Kasumi-1 (cell line): ENCODE data around the gene AKAP4.

ENCODE experiments used
- DNase-seq, 2 experiments: peaks; one replicate each; lab custom pipeline; 2025; lab: John Stamatoyannopoulos, UW

The AKAP4 gene, protein sequence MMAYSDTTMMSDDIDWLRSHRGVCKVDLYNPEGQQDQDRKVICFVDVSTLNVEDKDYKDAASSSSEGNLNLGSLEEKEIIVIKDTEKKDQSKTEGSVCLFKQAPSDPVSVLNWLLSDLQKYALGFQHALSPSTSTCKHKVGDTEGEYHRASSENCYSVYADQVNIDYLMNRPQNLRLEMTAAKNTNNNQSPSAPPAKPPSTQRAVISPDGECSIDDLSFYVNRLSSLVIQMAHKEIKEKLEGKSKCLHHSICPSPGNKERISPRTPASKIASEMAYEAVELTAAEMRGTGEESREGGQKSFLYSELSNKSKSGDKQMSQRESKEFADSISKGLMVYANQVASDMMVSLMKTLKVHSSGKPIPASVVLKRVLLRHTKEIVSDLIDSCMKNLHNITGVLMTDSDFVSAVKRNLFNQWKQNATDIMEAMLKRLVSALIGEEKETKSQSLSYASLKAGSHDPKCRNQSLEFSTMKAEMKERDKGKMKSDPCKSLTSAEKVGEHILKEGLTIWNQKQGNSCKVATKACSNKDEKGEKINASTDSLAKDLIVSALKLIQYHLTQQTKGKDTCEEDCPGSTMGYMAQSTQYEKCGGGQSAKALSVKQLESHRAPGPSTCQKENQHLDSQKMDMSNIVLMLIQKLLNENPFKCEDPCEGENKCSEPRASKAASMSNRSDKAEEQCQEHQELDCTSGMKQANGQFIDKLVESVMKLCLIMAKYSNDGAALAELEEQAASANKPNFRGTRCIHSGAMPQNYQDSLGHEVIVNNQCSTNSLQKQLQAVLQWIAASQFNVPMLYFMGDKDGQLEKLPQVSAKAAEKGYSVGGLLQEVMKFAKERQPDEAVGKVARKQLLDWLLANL

DNA sequence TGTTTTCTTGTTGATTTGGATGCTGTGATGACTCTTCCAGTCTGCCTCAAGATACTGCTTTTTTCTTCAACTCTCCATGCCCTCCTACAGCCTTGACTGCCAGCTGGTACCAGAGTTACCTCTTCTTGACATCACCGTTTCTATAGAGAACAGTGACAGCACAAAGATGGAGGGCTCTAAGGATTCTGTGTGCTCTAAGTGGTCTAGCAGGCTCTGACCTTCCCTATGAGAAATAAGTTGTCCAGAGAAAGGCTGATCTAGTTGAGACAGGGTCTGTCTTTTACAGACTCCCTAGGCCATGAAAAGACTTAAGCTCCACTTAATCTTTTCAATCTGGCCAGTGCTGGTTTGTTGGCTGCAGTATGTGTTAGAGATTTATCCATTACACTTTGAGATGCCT lies at the start of gene AKAP4:
TSS of gene AKAP4 (minus strand) at position 101 of the 400 bp plus-strand sequence. CDS start 118 bp downstream, outside the sequence.
- no peak for DNase-seq

GRCh38 chrX:50211510-50211909 lies 10.7 kb upstream of the AKAP4 start:
- DNase-seq: peak in 1 of 2 experiments; percentile 2

- DNase-seq: no peak
These were observed 5.9 kb upstream of the AKAP4 start for GRCh38 chrX:50206753-50207152.

- peak; percentile 65 to 69 for DNase-seq
These were observed 3.6 kb upstream of the AKAP4 start, which contains the start of gene CCNB3 for GRCh38 chrX:50204364-50204899. CCNB3 (plus strand) TSS chrX:50204765; CDS start chrX:50285164, 80,399 bp downstream.

- DNase-seq: no peak
These were observed 1.7 kb upstream of the AKAP4 start for GRCh38 chrX:50202539-50202938.

DNA sequence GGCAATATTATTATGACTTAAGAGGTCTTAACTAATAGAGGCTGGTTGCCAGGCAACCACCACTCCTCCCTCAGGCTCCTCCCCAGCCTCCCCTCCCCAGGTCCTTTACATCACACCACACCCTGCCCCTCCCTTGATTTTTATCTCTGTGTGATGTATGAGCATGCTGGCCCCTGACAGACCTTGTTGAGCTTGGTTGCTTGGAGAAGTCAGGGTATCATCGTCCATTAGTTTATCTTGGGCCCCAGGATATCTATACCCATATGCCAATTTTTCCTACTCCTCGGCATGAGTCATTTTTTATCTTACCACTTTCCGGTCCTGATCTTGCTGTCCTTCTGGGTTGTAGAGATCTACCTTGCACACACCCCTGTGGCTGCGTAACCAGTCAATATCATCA lies 2.5 kb downstream of the AKAP4 start:
- DNase-seq: no peak

GRCh38 chrX:50188859-50189600 lies 11.8 kb downstream of the AKAP4 start:
- no peak for DNase-seq

DNA sequence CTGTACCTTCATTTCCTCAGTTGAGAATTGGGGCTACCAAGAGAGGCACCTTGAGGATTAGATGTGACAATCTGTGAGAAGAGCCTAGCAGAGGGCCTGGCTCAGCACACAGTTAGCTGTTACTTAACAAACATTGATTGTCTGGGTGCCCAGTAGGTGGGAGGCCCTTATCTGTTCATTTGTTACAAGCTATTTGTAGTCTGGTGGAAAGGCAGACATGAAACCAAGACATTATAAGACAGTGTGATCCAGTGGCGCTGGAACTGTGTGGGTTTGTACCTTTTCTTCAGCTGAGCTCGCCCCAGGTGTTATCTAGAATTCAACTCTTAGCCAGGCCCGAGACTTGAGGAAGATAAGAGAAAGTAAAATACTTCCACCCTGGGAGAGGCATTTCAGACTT lies 16.9 kb downstream of the AKAP4 start:
- no peak for DNase-seq

- no peak for DNase-seq
These were observed 20.5 kb downstream of the AKAP4 start for GRCh38 chrX:50180073-50180940.

DNA sequence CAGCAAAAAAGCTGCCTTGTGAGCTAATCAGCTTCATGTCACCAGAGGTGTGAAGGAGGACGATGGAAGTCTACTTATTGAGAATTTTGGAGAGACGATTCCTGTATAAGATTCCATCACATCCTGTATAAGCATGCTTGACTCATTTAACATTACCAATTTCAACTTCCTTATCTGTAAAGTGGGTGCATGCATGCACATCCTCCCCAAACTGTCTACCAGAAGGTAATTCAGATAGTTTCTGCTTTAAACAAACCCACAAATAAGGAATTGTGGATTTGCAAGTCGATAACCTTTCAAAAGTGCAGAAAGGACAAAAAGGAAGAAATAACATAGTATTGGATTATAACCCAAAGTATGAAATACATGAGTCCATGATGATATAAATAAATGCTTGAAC lies 31.1 kb downstream of the AKAP4 start:
- DNase-seq: no peak

DNA sequence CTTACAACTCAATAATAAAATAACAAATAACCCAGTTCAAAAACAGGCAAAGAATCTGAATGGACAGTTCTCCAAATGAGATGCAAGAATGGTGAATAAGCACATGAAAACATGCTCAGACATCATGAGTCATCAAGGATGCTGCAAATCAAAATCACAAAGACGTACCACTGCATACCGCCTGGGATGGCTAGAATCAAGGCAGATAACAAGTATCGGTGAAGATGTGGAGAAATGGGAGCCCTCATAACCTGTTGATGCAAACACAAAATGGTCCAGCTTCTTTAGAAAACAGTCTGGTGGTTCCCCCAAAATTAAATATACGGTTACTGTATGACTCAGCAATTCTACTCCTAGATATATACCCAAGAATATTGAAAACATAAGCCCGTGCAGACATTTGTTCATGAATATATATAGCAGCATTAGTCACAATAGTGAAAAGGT lies 32.5 kb downstream of the AKAP4 start:
- no peak for DNase-seq

DNA sequence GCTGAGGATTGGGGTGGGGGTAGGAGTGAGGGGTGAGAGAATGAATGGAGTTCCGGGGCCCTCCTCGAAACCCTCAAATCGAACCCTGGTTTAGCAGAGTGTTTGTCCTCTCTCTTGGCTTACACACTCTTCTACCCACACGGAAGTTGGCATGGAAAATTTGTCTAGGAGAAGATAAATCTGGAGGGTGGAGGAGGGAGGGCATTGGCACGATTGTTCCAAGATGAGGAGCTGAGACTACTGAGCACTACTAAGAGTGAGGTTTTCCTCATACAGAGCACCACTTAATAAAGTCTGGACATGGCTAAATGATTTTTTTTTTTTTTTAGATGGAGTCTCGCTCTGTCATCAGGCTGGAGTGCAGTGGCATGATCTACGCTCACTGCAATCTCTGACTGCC lies 33.4 kb downstream of the AKAP4 start:
- no peak for DNase-seq

- no peak for DNase-seq
These were observed 35.1 kb downstream of the AKAP4 start for GRCh38 chrX:50165727-50166126.

DNA sequence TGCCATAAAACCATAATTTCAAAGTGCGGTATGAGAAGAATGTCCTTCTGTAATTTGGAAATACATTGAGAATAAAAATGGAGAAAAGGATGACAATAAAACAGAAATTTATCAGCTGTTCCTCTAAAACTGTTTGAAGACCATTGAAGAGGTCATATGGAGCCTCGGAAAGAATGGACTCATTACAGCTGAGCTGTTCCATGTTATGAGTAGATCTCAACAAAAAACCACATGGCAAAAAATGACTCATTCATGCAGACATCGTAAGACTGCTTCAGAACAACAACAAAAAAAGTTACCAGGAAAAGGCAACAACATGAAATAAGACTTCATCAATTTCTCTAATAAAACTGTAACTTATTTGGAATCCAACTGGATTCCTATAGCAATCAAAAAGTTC lies 39.7 kb downstream of the AKAP4 start:
- DNase-seq: no peak

- no peak for DNase-seq
These were observed 42.2 kb downstream of the AKAP4 start for GRCh38 chrX:50158593-50158992.

DNA sequence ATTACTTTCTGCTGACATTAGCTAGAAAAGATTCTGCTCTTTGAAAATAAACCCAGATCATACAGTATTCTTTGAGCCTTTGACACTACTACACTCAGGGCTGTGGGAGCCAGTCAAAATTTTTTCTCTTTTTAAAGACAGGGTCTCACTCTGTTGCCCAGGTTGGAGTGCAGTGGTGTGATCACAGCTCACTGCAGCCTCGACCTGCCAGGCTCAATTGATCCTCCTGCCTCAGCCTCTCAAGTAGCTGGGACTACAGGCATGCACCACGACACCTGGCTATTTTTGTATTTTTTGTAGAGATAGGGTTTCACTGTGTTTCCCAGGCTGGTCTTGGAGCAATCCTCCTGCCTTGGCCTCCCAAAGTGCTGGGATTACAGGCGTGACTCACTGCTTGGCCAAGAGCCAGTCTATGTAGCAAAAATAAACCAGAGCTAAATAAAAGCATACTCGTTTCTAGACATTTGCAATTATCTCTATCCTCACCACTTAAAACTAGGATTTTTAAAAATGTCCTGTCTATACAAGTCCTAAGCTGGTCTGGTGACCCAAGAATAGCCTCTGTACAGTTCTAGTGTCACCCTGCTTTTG lies 43.2 kb downstream of the AKAP4 start:
- no peak for DNase-seq

- no peak for DNase-seq
These were observed 46.4 kb downstream of the AKAP4 start for GRCh38 chrX:50154429-50154828.

DNA sequence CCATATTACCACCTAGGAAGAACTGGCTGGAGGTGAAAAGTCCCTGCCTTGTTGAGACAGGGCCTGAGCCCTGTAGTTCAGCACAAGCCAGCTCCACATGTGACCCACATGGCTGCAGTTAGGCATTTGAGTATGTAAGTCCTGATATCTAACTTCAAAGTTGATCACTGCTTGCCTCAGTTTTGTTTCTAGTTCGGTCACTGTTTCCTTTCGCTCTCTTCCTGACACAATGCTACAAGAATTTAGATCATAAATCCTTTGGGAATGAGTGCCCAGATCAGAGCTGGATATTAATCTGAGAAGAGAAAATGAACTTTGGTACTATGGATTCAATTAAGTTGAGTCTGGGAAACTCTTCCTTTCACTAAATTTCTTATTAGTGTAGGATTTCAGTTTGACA lies 48.4 kb downstream of the AKAP4 start:
- no peak for DNase-seq

DNA sequence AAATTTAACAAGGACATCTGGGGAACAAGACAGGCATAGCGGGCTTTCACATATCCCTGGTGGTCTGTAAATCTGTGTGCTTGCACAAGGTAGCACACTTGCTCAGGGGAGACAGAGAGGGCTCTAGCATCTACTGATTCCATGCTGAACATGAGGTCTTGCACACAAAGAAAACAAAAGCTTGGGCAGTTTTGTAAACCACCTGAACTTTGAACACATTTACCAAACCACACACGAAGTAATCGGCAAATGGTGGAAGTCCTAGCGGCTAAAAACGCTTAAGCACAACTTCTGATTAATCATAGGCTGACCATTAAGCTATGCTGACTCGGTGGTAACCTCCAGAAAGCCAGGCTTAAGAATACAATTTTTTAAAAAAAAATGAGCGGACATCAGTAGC lies 52.8 kb downstream of the AKAP4 start:
- DNase-seq: no peak
